ENCODE measurements around the gene FOXJ2.
"Not testable (repeated sequence)": the region's sequence is repeated elsewhere in the genome, so short reads cannot be mapped to it uniquely, and the experiment has no call there.

The FOXJ2 gene

DNA sequence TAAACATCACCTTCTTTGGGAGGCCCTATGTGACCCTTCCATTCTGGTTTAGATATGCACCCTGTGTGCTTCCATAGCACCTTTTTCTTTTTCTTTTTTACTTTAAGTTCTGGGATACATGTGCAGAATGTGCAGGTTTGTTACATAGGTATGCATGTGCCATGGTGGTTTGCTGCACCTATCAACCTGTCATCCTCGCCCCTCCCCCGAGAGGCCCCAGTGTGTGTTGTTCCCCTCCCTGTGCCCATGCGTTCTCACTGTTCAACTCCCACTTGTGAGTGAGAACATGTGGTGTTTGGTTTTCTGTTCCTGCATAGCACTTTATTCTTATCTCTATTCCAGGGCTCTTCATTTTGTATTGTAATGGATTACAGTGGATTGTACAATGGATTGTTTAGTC is 51.8 kb downstream of the FOXJ2 start:
- not testable (repeated sequence) for H3K4me1 ChIP-seq (ENCODE audit: control insufficient read depth in 1 of 2, insufficient read depth in 2 of 2, low read length in 2 of 2); H3K27me3 ChIP-seq (ENCODE audit: insufficient read depth, low read length); DNase-seq; H3K4me2 ChIP-seq (ENCODE audit: low read length); H2BK120ac ChIP-seq (ENCODE audit: insufficient read depth, low read length, poor library complexity); H2BK5ac ChIP-seq (ENCODE audit: low read depth, low read length, poor library complexity); H3K79me2 ChIP-seq (ENCODE audit: control insufficient read depth, insufficient read depth, low read length, poor library complexity); H3K27ac ChIP-seq (ENCODE audit: low read depth, low read length); H2AK5ac ChIP-seq (ENCODE audit: low read length); H2AFZ ChIP-seq (ENCODE audit: insufficient read depth, low read length, poor library complexity); H3K9ac ChIP-seq (ENCODE audit: low read length); H3K9me3 ChIP-seq (ENCODE audit: insufficient read depth, low read depth, low read length); H3K18ac ChIP-seq (ENCODE audit: low read length); H3K4me3 ChIP-seq (ENCODE audit: low read depth, low read length); H3K14ac ChIP-seq (ENCODE audit: low read length); H3K4ac ChIP-seq (ENCODE audit: low read depth, low read length); H2BK12ac ChIP-seq (ENCODE audit: low read length); H3K23ac ChIP-seq (ENCODE audit: low read length); H3K36me3 ChIP-seq (ENCODE audit: control insufficient read depth in 1 of 2, insufficient read depth in 2 of 2, low read length in 2 of 2); H3K79me1 ChIP-seq (ENCODE audit: low read length); H4K91ac ChIP-seq (ENCODE audit: low read depth, low read length); H4K8ac ChIP-seq (ENCODE audit: low read depth, low read length); H4K12ac ChIP-seq (ENCODE audit: low read depth, low read length)
- no CpG with 5 or more reads among the region's 3 CpGs for WGBS (ENCODE audit: extremely low coverage, insufficient coverage, insufficient read length)

DNA sequence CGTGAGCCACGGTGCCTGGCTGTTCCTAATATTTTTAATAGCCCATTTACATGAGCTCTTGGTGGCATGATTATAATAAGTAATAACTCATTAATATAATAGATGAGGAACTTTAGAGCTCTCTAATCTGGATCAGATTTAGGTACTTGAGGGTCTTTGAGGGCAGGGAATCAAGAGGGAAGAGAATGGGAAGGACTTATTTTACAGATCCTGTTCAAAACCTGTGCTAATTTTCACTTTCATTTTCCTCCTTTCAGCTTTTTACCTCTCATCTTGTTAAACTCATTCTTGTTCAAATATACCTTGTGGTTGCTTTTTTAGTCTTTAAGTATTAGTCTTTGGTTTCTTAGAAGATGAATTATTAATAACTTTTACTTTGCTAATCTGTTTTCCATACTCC is 55.1 kb downstream of the FOXJ2 start:
- WGBS (ENCODE audit: extremely low coverage, insufficient coverage, insufficient read length), result no CpG with 5 or more reads among the region's 2 CpGs
- Histone ChIP-seq H2AFZ (ENCODE audit: insufficient read depth, low read length, poor library complexity) (no peak overlapping the region), H3K4me1 (ENCODE audit: control insufficient read depth in 1 of 2, insufficient read depth in 2 of 2, low read length in 2 of 2) (no peaks in the 10 kb centered on the region), H3K27ac (ENCODE audit: low read depth, low read length) (no peak overlapping the region), H3K23ac (ENCODE audit: low read length) (no peak overlapping the region), H2BK12ac (ENCODE audit: low read length) (no peak overlapping the region), H3K27me3 (ENCODE audit: insufficient read depth, low read length) (no peaks in the 10 kb centered on the region), H2AK5ac (ENCODE audit: low read length) (no peak overlapping the region), H3K79me1 (ENCODE audit: low read length) (no peaks in the 10 kb centered on the region), H3K14ac (ENCODE audit: low read length) (no peak overlapping the region), H4K8ac (ENCODE audit: low read depth, low read length) (no peak overlapping the region), H2BK5ac (ENCODE audit: low read depth, low read length, poor library complexity) (no peak overlapping the region), H3K9ac (ENCODE audit: low read length) (no peak overlapping the region), H3K4me3 (ENCODE audit: low read depth, low read length) (no peak overlapping the region), H3K4ac (ENCODE audit: low read depth, low read length) (no peak overlapping the region), H3K18ac (ENCODE audit: low read length) (no peak overlapping the region), H2BK120ac (ENCODE audit: insufficient read depth, low read length, poor library complexity) (no peak overlapping the region), H4K91ac (ENCODE audit: low read depth, low read length) (no peak overlapping the region), H3K9me3 (ENCODE audit: insufficient read depth, low read depth, low read length) (no peaks in the 10 kb centered on the region), H4K12ac (ENCODE audit: low read depth, low read length) (no peak overlapping the region), H3K4me2 (ENCODE audit: low read length) (no peak overlapping the region), H3K36me3 (ENCODE audit: control insufficient read depth in 1 of 2, insufficient read depth in 2 of 2, low read length in 2 of 2) (peaks cover 10 to 17% of the 10 kb centered on the region in 2 experiments), H3K79me2 (ENCODE audit: control insufficient read depth, insufficient read depth, low read length, poor library complexity) (no peaks in the 10 kb centered on the region)
- no peak for DNase-seq

DNA sequence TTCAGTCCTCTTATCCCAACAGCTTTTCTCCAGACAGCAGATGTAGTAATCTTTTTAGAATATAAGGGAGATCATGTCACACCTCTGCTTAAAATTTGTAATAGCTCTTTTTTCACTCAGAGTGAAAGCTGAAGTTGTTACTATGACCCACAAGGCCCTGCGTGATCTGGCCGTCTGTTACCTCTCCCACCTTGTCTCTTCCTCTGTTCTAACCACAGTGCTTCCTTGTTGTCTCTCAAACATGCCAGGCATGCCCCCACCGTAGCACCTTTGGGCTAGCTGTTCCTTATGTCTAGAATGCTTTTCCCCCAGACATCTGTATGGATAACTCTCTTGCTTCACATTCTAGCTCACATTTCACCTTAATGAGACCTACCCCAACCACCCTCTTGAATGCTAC is 56.1 kb downstream of the FOXJ2 start:
- Histone ChIP-seq H3K9ac (ENCODE audit: low read length) (no peak overlapping the region), H2AFZ (ENCODE audit: insufficient read depth, low read length, poor library complexity) (no peak overlapping the region), H2BK12ac (ENCODE audit: low read length) (no peak overlapping the region), H3K4me3 (ENCODE audit: low read depth, low read length) (no peak overlapping the region), H3K27me3 (ENCODE audit: insufficient read depth, low read length) (no peaks in the 10 kb centered on the region), H3K4me2 (ENCODE audit: low read length) (no peak overlapping the region), H3K27ac (ENCODE audit: low read depth, low read length) (no peak overlapping the region), H3K79me1 (ENCODE audit: low read length) (no peaks in the 10 kb centered on the region), H3K14ac (ENCODE audit: low read length) (no peak overlapping the region), H3K9me3 (ENCODE audit: insufficient read depth, low read depth, low read length) (no peaks in the 10 kb centered on the region), H2BK5ac (ENCODE audit: low read depth, low read length, poor library complexity) (no peak overlapping the region), H3K23ac (ENCODE audit: low read length) (no peak overlapping the region), H3K4me1 (ENCODE audit: control insufficient read depth in 1 of 2, insufficient read depth in 2 of 2, low read length in 2 of 2) (no peaks in the 10 kb centered on the region), H3K79me2 (ENCODE audit: control insufficient read depth, insufficient read depth, low read length, poor library complexity) (no peaks in the 10 kb centered on the region), H3K36me3 (ENCODE audit: control insufficient read depth in 1 of 2, insufficient read depth in 2 of 2, low read length in 2 of 2) (peaks cover 15 to 22% of the 10 kb centered on the region in 2 experiments), H4K12ac (ENCODE audit: low read depth, low read length) (no peak overlapping the region), H3K4ac (ENCODE audit: low read depth, low read length) (no peak overlapping the region), H4K91ac (ENCODE audit: low read depth, low read length) (no peak overlapping the region), H3K18ac (ENCODE audit: low read length) (no peak overlapping the region), H4K8ac (ENCODE audit: low read depth, low read length) (no peak overlapping the region), H2BK120ac (ENCODE audit: insufficient read depth, low read length, poor library complexity) (no peak overlapping the region), H2AK5ac (ENCODE audit: low read length) (no peak overlapping the region)
- no peak for DNase-seq
- WGBS (ENCODE audit: extremely low coverage, insufficient coverage, insufficient read length), result no CpG with 5 or more reads among the region's 3 CpGs

DNA sequence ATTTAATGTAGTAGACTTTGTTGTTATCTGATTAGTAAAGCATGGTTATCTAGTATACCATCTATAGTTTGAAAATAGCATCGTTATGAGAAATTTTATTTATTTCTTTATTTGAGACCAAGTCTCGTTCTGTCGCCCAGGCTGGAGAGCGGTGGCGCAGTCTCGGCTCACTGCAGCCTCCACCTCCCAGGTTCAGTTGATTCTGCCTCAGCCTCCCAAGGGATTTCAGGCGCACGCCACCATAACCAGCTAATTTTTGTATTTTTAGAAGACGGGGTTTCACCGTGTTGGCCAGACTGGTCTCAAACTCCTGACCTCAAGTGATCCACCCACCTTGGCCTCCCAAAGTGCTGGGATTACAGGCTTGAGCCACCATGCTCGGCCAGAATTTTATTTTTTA is 56.8 kb downstream of the FOXJ2 start:
- WGBS (ENCODE audit: extremely low coverage, insufficient coverage, insufficient read length), result no CpG with 5 or more reads among the region's 11 CpGs
- not testable (repeated sequence) for H3K27me3 ChIP-seq (ENCODE audit: insufficient read depth, low read length); H3K23ac ChIP-seq (ENCODE audit: low read length); H3K27ac ChIP-seq (ENCODE audit: low read depth, low read length); H3K4me1 ChIP-seq (ENCODE audit: control insufficient read depth in 1 of 2, insufficient read depth in 2 of 2, low read length in 2 of 2); H2BK120ac ChIP-seq (ENCODE audit: insufficient read depth, low read length, poor library complexity); H2BK5ac ChIP-seq (ENCODE audit: low read depth, low read length, poor library complexity); H3K4ac ChIP-seq (ENCODE audit: low read depth, low read length); H3K18ac ChIP-seq (ENCODE audit: low read length); H3K79me2 ChIP-seq (ENCODE audit: control insufficient read depth, insufficient read depth, low read length, poor library complexity); H3K4me3 ChIP-seq (ENCODE audit: low read depth, low read length); H3K4me2 ChIP-seq (ENCODE audit: low read length); H3K79me1 ChIP-seq (ENCODE audit: low read length); H4K8ac ChIP-seq (ENCODE audit: low read depth, low read length); H3K9me3 ChIP-seq (ENCODE audit: insufficient read depth, low read depth, low read length); H4K91ac ChIP-seq (ENCODE audit: low read depth, low read length); DNase-seq; H2AFZ ChIP-seq (ENCODE audit: insufficient read depth, low read length, poor library complexity); H4K12ac ChIP-seq (ENCODE audit: low read depth, low read length); H3K14ac ChIP-seq (ENCODE audit: low read length); H3K9ac ChIP-seq (ENCODE audit: low read length); H2AK5ac ChIP-seq (ENCODE audit: low read length); H2BK12ac ChIP-seq (ENCODE audit: low read length)
- H3K36me3 ChIP-seq (ENCODE audit: control insufficient read depth in 1 of 2, insufficient read depth in 2 of 2, low read length in 2 of 2), result peaks cover 15 to 22% of the 10 kb centered on the region in 2 experiments

Measured in trophoblast cell (in vitro differentiated cells and primary cell).